MCF 10A (cell line): ENCODE results near the gene IRF4. TPM values are rescaled to one million over a fixed set of nuclear protein-coding genes. Genes with fewer than 3 reads are reported as not detected.

Experiments used
- BruUV-seq: library from RNA; stranded (reverse); fragments of 400-500 nt; replicated peaks from 2 replicates; lab custom pipeline; 2021; lab: Mats Ljungman, UMichigan
- CTCF ChIA-PET: fragments of 300-600 bp; sonication (Branson Sonifier 250); formaldehyde crosslinking; extraction: SDS; loops from one replicate; lab custom pipeline; 2021; ENCODE audit warnings: antibody characterized with exemption, inconsistent platforms; lab: Yijun Ruan, JAX
- POLR2A ChIA-PET: fragments of 300-600, 350-650 bp; sonication (Branson Sonifier 250); formaldehyde crosslinking; extraction: SDS; loops from one replicate; lab custom pipeline; 2020; ENCODE audit warnings: antibody characterized with exemption, inconsistent platforms; lab: Yijun Ruan, JAX
- DNase-seq: peaks from one replicate; pipeline ENCODE4 v3.0.0-alpha.2; 2018; ENCODE audit not compliant: unreplicated experiment
- H3K27ac Mint-ChIP-seq: one replicate; pipeline ENCODE4 v1.8.0; 2022; ENCODE audit warnings: mild to moderate bottlenecking, low read depth, mixed read lengths; ENCODE audit not compliant: unreplicated experiment
- H3K27me3 Mint-ChIP-seq: one replicate; pipeline ENCODE4 v1.8.0; 2022; ENCODE audit warnings: mixed read lengths; ENCODE audit not compliant: insufficient read depth, unreplicated experiment
- H3K36me3 Mint-ChIP-seq: one replicate; pipeline ENCODE4 v1.8.0; 2022; ENCODE audit warnings: mild to moderate bottlenecking, moderate library complexity, mixed read lengths; ENCODE audit not compliant: insufficient read depth, unreplicated experiment
- H3K4me1 Mint-ChIP-seq: one replicate; pipeline ENCODE4 v1.8.0; 2022; ENCODE audit warnings: mixed read lengths; ENCODE audit not compliant: insufficient read depth, unreplicated experiment
- H3K4me3 Mint-ChIP-seq: one replicate; pipeline ENCODE4 v1.8.0; 2022; ENCODE audit warnings: mild to moderate bottlenecking, moderate library complexity, mixed read lengths; ENCODE audit not compliant: unreplicated experiment
- H3K9me3 Mint-ChIP-seq: one replicate; pipeline ENCODE4 v1.8.0; 2022; ENCODE audit warnings: mixed read lengths; ENCODE audit not compliant: unreplicated experiment
- intact Hi-C: fragments of 100-400 bp; cut with micrococcal nuclease; formaldehyde crosslinking; loops from 2 replicates; pipeline ENCODE4 v1.14.1; 2022
- total RNA-seq: library from RNA; stranded (reverse); gene quantifications from 2 replicates; pipeline ENCODE4 v1.2.3, GENCODE V29; 2022
- TF ChIP-seq, protein P1 (sequence below): fragments of 200-600 bp; IDR thresholded peaks from one replicate; pipeline ENCODE4 v1.8.0; 2022; ENCODE audit warnings: antibody characterized with exemption, mild to moderate bottlenecking; ENCODE audit not compliant: unreplicated experiment

Gene IRF4
- total RNA-seq, 1 experiment from 2014 or later: not detected

DNA sequence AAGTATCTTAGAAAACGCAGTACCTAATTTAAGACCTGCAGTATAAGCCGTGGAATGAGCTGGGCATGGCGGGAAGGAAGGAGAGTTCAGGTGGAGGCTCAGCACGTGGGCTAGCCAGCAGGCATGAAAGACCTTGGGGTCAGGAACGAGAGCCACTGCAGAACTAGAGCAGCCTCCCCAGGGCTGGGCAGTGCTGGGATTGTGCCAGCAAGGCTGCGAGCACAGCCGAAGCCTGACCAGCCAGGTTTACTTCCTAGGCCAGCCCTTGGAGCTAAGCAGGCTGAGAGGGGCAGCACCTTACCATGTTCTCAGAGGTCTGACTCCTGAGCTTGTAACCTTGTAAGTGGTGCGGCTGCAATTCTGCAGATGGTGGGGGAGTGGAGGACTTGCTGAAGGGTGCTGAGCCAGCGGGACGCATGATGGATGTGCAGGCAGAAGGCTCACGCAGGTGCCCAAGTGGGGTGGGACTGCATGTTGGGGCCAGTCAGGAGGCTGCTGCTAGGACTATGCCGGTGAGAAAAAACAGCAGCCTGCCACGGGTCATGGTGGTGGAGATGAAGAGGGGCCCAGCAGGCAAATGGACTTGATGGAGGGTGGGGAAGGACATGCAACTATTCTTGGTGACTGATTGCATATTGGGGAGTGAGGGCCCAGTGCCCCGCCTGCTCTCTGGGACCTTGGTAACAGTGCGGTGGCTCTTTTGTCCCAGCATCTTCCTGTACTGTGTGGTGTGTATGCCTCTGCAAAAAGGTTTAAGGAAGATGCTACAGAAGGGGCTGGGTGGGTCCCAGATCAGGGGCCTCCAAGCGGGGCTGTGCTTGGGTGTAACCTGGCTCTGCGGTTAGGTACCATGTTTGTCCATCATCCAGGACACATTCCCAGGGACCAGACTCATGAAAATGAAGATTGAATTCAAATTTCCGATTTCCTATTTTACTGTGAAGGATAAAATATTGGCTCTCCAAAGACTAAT lies 37.6 kb upstream of the IRF4 start:
- Mint-ChIP-seq H3K27me3 (no peaks in the 10 kb centered on the region), H3K36me3 (peaks cover 12% of the 10 kb centered on the region), H3K27ac (no peak overlapping the region), H3K4me3 (no peak overlapping the region), H3K4me1 (no peaks in the 10 kb centered on the region), H3K9me3 (no peaks in the 10 kb centered on the region)
- TF ChIP-seq, protein P1, sequence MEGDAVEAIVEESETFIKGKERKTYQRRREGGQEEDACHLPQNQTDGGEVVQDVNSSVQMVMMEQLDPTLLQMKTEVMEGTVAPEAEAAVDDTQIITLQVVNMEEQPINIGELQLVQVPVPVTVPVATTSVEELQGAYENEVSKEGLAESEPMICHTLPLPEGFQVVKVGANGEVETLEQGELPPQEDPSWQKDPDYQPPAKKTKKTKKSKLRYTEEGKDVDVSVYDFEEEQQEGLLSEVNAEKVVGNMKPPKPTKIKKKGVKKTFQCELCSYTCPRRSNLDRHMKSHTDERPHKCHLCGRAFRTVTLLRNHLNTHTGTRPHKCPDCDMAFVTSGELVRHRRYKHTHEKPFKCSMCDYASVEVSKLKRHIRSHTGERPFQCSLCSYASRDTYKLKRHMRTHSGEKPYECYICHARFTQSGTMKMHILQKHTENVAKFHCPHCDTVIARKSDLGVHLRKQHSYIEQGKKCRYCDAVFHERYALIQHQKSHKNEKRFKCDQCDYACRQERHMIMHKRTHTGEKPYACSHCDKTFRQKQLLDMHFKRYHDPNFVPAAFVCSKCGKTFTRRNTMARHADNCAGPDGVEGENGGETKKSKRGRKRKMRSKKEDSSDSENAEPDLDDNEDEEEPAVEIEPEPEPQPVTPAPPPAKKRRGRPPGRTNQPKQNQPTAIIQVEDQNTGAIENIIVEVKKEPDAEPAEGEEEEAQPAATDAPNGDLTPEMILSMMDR: no peak
- CTCF ChIA-PET: interaction anchor here (1.0 to 3.3 kb wide), 2 partner anchors 15 to 166 kb away, joined by 4 to 16 read pairs; no protein-coding TSS in a partner anchor
- no peak for DNase-seq
- POLR2A ChIA-PET: interaction anchor here (1.1 kb wide), 1 partner anchor 57 kb away, joined by 3 read pairs; no protein-coding TSS in a partner anchor
- intact Hi-C loops: no loop called here
- no TSS peak for BruUV-seq

DNA sequence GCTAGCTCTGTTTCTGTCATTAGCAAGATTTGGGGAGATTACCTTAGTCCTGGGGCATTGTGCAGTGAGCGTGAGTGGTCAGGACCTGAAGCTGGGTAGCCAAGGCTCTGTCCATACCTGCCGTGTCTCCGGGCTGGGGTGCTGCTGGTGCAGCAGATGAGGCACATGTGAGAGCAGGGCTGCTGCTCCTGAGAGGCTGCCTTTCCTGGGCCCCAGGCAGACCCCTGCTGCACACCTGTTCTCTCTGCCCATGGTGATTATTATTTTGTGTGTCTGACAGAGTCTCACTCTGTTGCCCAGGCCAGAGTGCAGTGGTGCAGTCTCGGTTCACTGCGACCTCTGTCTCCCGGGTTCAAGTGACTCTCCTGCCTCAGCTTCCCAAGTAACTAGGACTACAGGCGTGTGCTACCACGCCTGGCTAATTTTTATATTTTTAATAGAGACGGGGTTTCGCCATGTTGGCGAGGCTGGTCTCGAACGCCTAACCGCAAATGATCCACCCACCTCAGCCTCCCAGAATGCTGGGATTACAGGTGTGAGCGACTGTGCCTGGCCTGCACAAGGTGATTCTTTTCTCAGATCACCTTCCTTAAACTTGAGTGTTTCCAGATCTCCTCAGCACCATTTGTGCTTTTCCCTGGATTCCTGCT lies 36.8 kb upstream of the IRF4 start:
- no TSS peak for BruUV-seq
- Mint-ChIP-seq H3K4me1 (no peaks in the 10 kb centered on the region), H3K36me3 (peaks cover 7% of the 10 kb centered on the region), H3K27me3 (no peaks in the 10 kb centered on the region), H3K4me3 (no peak overlapping the region), H3K9me3 (no peaks in the 10 kb centered on the region), H3K27ac (no peak overlapping the region)
- intact Hi-C loops: no loop called here
- TF ChIP-seq, protein P1: no peak
- DNase-seq: no peak
- CTCF ChIA-PET: no interaction called here
- POLR2A ChIA-PET: no interaction called here

DNA sequence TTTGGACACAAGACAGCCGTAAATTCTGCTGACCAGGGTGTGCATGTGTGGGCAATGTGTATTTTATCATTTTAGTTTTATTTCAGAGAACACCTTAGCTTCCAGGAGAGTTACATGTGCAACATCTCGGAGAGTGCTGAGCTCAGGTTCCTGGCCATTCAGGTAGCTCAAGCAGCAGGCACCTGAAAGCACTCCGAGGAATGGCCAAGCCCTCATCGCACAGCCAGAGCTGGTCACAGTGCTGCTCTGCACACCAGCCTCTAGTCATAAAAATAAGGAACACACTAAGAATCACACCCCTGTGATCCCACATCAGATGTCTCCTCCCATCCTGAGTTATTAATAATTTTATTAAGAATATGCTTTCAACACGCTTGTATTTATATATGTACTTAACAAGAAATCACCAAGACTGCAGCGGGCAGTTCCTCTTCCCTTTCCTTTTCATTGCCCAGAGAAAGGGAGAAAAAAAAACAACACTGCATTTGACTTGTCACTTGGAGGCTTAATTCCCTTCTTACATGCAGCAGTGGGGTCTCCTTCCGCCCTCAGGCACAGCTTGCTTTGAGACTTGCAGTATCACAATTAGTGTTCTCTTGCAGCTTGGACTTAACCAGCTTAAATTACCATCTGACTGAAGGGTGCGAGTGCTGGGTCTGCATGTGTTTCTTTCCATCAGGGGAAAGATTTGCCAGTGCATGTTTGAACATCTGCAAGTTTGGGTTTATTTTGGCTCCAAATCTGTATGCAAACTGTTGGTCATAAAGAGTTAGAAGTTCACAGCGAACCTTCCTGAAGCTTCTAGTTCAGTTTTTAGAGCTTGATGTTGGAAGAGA lies 36.0 kb upstream of the IRF4 start:
- no peak for DNase-seq
- H3K4me1 Mint-ChIP-seq: no peaks in the 10 kb centered on the region
- H3K4me3 Mint-ChIP-seq: no peak overlapping the region
- ChIA-PET CTCF (interaction anchor here (0.7 to 0.9 kb wide), 2 partner anchors 10 kb away, joined by 3 read pairs; no protein-coding TSS in a partner anchor), POLR2A (interaction anchor here (1.2 kb wide), 1 partner anchor 28 kb away, joined by 3 read pairs; no protein-coding TSS in a partner anchor)
- intact Hi-C loops: no loop called here
- H3K36me3 Mint-ChIP-seq: peaks cover 7% of the 10 kb centered on the region
- TF ChIP-seq, protein P1: no peak
- H3K27ac Mint-ChIP-seq: no peak overlapping the region
- H3K27me3 Mint-ChIP-seq: no peaks in the 10 kb centered on the region
- BruUV-seq: no TSS peak
- no peaks in the 10 kb centered on the region for H3K9me3 Mint-ChIP-seq
